ENCODE data around the gene RSAD2.
A peak's percentile ranks its signal among the peaks of the same experiment; 100 is the strongest.
"Not testable (repeated sequence)": the region's sequence is repeated elsewhere in the genome, so short reads cannot be mapped to it uniquely, and the experiment has no call there.

The RSAD2 gene

DNA sequence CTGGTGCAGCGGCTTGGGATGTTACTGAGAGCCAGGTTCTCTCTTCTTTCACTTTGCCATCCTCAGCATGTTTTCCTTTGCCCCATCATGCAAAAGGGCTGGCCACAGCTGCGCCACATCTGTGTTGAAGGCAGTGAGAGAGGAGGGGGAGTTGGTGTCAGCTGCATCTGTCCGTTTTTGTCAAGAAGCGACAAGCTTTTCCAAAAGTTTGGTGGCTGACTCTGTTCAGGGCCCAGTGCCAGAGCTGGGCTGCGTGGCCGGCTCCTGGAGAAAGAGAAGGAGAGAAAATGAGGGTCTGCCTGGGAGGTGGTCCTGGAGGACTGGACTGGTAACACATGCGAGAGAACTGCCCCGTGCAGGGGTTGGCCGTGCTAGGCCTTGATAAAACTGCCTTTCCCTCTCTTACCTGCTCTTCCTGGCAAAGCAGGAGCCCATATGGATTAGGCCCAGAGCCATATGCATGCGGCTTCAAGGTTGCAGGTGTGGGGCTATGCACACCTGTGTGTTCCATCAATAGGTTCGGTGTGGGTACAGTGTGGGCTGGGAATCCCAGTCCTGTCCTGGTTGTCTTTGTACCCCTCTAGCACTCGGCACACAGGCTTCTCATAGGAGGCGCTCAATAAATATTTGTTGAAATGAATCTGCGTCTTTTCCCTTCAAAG, 48.6 kb downstream of the RSAD2 start:
- DNase-seq (ENCODE audit: low spot score) = no peak

DNA sequence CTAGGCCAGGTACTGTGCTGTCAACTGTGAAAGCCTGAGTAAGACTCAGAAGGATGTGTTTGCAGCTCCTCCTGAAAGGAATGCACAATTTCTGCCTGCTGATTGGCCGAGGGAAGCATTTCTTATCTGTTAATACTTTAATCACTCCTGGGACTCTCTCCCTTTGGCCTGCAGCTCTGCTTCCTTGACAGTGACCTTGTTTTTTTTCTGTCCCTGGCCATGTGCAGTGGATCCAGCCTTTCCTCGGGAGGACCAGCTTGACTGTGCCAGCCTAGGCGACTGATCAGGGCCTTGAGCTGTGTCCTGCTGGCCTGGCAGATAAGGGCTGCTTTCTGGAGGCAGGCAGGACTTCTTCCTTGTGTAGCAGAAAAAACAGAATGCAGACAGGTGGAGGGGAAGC, 49.6 kb downstream of the RSAD2 start:
- peak; percentile 39 for DNase-seq (ENCODE audit: low spot score)

DNA sequence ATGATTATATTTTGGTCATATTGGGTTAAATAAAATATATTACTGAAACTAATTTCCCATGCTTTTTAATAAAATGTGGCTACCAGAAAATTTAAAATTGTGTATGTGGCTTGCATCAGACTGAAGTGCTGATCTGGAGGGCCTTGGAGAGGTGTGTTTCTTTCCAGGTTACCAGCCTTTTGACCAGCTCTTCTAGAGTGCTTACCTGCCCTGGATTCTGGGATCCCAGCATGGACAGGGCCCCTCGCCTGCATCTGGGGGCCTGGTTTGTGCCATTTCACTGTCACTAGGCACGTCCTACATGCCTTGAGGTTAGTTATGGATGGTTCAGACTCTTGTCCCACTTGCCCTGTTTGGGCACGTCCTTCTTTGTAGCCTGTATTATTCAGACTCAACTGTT, 50.2 kb downstream of the RSAD2 start:
- DNase-seq (ENCODE audit: low spot score) = no peak

DNA sequence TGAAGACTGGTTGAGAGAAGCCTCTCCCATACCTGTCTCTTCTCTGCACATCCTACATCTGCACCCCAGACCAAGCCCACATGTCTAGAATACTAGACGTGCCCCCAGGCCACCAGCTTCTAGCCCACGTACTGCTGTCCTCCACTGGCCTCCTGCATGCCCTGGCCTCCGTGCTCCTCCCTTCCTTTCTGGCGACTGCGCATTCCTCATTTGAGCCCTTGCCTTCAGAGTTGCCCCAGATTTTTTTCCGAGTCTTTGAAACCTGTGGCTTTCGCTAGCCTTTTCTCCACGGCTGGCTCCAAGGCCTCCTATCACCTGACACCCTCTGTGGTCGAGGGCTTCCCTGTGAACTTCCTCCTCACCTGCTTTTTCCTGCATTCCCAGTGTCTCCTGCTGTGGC, 50.9 kb downstream of the RSAD2 start:
- no peak for DNase-seq (ENCODE audit: low spot score)

DNA sequence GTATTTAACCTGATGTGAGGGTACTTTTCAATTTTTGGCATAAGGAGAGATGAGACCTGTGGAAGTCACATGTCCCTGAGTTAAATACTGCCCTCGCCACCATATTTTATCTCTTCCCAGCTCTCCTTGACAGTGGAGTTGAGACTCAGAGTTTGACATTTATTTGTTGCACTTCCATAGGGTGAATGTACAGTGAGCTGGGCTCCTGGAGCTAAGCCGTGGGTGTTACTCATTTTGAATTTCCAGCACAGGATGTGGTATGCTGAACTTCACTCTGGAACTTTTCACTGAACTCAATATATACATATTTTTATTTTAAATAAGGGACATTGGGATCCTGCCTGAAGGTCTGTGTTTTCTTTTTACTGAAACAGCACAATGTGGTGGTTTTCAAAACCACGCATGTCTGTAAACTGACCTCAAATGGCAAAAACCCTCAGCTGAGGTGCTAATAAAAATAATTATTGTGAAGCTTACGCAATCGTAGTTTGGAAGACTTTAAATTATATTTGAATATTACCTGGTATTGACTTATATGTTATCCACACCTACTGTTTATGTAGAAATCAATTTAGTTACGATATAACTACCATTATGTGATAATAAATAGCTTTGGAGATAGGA, 51.7 kb downstream of the RSAD2 start:
- DNase-seq (ENCODE audit: low spot score) = no peak

DNA sequence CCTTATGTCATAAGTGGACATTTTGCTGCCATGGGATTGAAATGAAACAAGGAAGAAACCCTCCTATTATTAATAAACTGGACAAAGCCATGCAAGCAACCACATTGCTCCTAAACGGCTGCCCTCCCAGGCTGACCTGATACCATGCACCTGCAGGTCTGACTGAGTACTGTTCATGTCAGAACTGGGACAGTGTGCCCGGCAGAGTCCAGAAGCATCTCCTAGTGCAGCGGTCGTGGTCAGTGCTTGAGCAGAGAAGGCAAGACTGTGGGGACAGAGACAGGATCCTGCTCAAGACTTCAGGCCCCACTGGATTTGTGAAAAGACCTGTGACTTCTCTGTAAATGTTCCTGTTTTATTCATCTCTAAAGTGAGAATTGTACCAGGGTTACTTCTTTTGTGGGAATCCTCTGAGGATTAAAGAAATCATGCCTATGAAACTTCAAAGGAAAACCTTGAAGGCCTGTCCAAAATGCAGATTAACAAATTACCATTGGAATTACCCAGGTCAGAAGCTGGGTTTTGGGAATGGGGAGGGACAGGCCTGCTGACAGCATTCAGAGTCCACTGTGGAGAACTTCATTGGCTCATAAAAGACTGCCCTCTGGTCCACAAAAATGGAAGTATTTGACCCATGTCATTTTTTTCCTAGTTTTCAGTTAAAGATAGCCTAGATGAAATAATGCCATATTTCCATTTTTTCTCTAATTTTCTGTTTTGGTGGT, 53.5 kb downstream of the RSAD2 start:
- DNase-seq (ENCODE audit: low spot score) = no peak

DNA sequence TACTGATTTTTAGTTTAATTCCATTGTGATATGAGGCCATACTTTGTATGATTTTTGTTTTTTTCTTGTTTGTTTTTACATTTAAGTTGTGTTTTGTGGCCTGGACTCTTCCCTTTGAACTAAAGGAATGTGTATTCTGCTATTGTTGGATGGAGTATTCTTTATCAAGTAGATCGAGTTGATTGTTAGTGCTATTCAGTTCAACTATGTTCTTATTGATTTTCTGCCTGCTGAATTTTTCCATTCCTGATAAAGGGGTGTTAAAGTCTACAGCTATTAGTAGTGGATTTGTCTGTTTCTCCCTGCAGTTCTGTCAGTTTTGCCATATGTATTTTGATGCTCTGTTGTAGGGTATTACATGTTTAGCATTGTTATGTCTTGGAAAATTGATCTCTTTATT, 54.2 kb downstream of the RSAD2 start:
- no peak for DNase-seq (ENCODE audit: low spot score)

DNA sequence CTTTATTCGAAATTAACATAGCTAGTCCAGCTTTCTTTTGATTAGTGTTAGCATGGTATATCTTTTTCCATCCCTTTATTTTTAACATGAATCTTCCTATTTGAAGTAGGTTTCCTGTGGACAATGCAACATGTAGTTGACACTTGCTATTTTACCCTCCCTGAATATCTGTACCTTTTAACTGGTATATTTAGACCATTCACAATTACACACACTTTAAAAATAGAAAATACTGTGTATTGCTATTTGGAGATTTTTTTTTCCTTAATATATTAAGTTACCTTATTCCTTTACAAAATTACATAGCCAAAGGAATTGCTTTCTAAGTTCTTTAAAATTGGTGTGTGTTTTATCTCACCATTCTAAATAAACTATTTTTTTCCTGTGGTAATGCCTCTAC, 54.6 kb downstream of the RSAD2 start:
- DNase-seq (ENCODE audit: low spot score) = no peak

DNA sequence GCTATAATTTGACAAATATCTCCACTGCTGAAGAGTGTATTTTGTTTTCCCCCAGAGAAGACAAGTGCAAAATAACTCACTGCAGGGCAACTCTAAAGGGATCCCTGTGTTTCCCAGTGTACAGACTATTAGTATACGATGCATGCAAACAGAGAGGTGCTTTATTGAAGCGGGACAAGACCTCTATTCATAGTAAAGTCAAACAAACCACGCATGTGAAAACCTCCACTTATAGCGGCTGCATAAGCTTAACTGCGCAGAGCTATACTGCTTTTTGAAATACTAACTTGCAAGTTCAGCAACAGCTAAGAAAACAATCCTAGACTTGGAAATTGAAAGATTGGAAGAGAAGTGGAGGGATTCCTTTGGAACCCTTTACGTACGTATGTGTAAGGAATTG, 55.3 kb downstream of the RSAD2 start:
- DNase-seq (ENCODE audit: low spot score) = no peak

DNA sequence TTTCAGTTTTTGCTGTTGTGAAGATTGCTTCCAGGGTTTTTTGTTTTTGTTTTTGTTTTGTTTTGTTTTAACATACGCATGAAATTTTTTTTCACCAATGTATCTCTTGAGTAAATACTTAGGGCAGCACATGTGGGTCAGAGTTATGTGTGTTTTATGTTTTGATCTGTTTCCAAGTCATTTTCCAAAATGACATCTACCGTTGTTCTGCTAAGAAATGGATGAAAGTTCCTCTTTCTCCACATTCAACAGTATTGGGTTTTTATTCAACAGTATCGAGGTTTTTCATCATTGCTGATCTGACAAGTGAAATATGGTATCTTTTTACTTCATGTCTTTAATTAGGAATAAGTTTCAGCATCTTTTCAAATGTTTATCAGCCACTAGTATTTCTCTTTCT, 56.3 kb downstream of the RSAD2 start:
- DNase-seq (ENCODE audit: low spot score) = no peak

DNA sequence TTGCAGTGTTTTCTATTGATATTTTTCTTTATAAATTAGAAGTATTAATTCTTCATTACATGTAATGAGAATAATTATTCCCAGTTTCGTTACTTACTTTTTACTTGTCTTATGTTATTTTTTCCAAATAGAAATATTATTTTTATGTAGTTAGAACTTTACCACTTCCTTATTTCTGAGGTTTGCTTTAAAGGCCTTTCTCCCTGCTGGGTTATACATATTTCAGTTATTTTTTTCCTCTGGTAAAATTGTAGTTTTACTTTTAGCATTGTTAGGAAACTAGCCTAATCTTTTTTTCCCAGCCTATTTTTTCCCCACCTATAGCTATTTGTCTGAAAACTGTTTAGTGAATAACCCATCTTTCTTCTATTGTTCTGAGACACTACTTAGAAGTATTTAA, 56.8 kb downstream of the RSAD2 start:
- DNase-seq (ENCODE audit: low spot score) = no peak

DNA sequence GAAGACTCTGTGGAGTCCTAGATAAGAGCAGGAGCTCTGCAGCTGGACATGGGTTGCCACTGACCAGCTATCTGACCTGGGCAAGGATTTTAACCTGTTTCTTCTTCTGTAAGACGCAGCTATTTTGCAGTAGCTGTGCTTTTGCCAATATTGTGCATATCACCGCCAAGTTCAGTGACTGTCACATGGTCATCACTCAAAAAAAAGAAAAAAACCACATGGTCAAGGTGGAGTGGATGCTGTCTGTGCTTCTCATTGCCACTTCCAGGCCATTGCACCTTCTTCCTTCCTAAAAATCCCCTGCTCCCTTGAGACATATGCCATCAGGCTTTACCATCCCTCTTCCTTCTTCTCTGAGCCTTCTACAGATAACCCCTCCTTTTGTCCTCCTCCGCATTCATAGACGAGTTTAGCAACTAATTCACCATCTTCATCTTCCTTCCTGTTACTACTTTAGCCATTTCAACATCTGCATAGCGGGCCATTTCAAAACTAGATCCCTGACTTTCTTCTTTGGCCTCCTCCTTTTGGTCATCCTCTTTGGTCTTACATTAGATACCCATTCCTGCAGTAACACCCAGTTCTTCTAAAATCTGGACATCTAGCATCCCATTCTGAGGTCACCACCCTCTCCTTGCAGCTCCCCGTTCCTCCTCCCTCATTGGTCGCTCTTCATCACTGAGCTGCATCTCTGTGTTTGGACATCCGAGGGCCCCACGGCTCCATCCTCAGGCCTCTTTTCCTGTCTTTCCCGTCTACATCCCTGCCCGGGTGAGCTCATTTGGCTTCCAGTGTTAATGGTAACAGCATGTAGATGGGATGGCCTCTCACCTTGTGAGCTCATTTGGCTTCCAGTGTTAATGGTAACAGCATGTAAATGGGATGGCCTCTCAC, 57.4 kb downstream of the RSAD2 start:
- DNase-seq (ENCODE audit: low spot score) = no peak

DNA sequence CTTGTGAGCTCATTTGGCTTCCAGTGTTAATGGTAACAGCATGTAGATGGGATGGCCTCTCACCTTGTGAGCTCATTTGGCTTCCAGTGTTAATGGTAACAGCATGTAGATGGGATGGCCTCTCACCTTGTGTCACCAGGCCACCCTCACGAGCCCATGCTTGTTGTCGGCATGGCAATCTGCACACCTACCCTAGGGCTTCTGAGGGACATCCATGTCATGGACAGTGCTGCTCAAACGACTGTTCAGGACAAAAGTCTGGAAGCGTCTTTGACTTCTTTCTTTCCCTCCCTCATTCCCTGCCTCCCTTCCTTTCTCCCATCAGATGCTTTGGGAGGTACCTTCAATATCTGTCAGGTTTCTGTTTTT, 58.1 kb downstream of the RSAD2 start:
- not testable (repeated sequence) for DNase-seq (ENCODE audit: low spot score)

DNA sequence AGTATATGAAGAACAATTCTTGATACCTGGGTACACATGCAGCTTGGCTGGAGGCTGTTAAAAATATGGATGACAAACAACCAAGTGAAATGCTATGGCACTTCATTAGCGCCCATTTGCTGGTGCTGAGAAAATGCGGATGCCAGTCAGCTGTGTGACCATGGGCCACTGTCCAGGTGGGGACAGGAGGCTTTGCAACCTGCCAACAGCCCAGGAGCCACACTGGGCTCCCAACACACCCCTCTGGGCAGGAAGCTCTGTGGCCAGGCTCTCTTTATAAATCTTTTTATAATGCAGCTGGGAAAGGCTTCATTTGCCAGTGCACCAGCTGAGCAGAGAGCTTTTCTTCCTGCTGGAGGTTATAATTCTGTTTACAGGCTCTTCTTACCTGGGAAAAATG, 59.6 kb downstream of the RSAD2 start:
- DNase-seq (ENCODE audit: low spot score) = no peak

DNA sequence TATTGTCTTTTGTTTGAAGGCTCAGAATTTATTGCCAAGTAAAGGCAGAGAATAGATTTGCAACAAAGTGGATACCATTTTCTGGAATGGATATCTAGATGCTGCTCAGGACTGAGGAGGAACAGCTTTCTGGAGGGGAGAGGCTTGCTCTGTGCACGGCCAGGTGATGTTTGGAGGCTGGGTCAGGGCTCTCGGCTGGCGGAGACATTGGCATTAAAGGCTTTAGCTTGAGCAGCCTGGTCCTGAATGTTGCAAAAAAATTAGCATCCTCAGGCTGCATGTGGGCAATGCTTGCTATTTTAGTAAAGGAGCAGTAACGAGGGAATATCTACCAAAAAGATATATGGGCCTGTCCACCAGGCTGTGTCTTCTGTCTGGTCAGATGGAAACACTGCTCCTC, 60.0 kb downstream of the RSAD2 start:
- no peak for DNase-seq (ENCODE audit: low spot score)

DNA sequence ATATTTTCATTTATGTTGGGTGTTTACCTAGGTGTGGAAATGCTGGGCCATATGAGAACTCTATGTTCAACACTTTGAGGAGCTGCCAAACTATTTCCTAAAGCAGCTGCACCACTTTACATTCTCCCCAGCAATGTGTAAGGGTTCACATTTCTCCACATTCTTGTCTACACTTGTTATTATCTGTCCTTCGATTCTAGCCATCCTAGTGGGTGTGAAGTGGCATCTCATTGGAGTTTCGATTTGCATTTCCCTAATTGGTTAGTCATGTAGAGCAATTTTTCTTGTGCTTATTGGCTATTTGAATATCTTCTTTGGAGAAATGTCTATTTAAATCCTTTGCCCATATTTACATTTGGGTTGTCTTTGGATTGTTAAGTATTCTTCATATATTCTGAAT, 61.5 kb downstream of the RSAD2 start:
- no peak for DNase-seq (ENCODE audit: low spot score)

DNA sequence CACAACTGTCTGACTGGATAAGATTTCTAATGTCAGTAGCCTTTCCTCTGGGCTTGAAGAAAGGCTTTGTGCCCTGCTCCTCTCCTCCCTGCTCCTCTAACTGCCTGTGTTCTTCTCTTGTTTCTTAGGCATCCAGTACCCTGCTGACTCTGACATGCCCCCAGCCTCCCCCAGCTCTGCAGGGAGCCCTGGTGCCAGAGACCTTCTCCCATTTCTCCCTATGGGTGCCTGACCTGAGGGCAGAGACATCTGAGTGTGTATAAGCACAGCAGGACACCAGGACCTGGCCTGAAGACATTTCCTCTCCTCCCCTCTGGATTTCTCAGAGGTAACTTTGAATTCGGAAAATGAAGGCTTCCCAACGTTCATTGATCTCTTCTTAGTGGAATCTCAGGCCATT, 63.2 kb downstream of the RSAD2 start:
- DNase-seq (ENCODE audit: low spot score) = no peak

DNA sequence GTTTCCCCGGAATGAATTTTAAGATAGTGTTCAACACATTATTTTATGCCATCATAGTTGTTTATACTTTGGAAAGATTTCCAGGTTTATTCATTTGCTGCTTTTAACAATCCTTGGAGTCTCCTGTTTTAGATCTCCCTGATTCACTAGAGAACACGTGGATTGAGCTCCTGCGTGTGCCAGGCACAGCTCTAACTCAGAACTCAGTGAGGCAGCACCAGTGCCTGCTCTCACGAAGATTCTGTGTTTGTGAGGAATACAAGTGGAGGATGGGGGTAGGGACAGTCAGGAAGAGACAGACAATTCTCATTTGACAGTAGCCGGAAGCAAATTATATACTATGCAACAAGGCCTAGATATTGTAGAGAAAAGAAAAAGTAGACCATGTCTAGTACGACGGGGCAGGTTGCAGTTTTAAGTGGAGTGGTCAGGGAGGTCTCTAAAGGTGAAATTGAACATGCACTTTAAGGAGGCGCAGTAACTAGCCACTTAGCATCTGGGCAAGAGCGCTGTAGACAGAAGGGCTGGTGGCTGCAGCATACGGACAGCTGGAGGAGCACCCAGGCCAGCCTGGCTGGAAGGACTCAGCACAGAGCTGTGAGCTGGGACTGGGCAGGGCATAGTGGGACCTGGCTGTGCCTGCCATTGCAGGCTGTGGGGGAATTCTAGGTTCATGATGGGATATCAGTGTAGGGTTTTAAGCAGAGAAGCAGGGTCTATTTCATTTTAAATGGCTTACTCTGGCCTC, 63.9 kb downstream of the RSAD2 start:
- no peak for DNase-seq (ENCODE audit: low spot score)

DNA sequence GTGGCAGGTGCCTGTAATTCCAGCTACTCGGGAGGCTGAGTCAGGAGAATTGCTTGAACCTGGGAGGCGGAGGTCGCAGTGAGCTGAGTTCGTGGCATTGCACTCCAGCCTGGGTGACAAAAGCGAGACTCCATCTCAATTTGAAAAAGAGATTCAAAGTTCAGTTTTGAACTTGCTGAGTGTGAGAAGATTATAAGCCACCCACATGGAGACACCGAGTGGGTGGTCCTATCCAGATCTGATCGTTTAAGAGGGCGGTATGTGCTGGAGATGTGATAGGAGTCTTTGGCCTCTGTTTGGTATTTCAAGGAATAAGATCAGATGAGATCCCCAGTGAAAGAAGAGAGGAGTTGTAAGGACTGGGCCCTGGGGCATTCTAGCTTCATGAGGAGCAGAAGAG, 65.3 kb downstream of the RSAD2 start:
- no peak for DNase-seq (ENCODE audit: low spot score)

DNA sequence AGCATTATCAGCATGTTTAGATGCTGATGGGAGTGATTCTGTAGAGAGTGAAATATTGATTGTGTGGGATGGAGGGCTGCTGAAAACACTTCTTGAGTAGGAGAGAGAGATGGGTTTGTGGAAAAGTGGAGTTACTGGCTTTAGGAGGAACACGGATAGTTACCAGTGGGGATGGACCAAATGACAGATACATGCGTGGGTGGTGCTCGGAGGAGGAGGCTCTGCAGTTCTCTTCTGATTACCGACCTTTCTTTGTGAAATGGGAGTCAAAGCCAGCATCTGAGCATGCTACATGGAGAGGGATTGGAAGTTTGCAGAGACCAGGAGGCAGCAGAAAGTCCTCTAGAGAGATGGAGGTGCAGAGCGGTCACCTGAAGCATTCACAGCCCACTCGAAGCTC, 65.9 kb downstream of the RSAD2 start:
- no peak for DNase-seq (ENCODE audit: low spot score)

DNA sequence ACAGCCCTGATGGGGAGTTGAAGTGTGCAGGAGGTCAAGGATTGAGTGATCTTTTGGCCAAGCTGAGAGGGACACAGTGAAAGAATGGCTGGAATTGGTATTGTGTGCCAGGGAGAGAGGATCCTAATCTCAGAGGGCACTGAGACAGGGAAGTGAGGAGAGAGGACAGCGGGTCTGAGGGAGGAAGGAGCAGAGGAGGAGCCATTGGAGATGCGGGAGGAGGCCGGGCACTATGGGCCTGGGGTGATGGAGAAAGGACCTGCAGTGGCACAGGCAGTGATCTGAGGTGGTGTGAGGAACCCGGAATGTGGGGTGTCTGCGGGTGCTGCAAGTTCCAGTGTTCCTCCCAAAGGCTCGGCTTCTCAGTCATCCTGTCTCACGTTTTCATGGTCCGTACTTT, 66.4 kb downstream of the RSAD2 start:
- DNase-seq (ENCODE audit: low spot score) = no peak

DNA sequence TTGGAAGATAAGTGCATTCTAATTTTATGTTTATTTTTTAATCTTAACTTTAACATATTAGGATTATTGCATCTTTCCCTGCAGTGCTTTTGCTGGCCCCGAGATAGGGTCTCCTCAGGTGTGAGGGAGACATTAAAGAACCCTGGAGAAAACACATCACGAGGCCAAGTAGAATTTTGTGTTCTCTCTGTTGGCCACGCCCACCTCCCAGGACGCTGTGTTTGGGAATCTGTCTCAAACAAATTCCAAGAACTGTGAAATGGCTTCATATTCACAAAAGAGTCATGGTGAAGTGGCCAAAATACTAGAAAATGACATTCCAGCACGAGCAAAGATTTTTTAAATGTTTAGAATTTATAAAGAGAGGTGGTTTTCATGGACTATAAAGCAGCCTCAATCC, 67.0 kb downstream of the RSAD2 start:
- no peak for DNase-seq (ENCODE audit: low spot score)
